Keratinocyte (primary cell): Measurements from ENCODE around the gene ENTPD7. TPM values are rescaled to one million over a fixed set of nuclear protein-coding genes. Genes with fewer than 3 reads are reported as not detected.

Source experiments
- DNase-seq: peaks from one replicate; pipeline ENCODE4 v3.0.0-alpha.2; 2011; ENCODE audit warnings: low read depth, missing footprints, low spot score
- FAIRE-seq: peaks from 2 replicates; lab custom pipeline; 2011; peaks lifted over from hg19 to GRCh38; lab: Jason Lieb, UNC
- H2AFZ ChIP-seq: 2 replicates; pipeline ENCODE4 v1.6.0; 2012; ENCODE audit warnings: low read length, control low read depth, inconsistent platforms; ENCODE audit not compliant: control insufficient read depth
- H3K27ac ChIP-seq: 2 replicates; pipeline ENCODE4 v1.5.1; 2011; ENCODE audit warnings: low read length; ENCODE audit not compliant: control insufficient read depth, insufficient read depth
- H3K27me3 ChIP-seq: 3 replicates; pipeline ENCODE4 v1.6.0; 2011; ENCODE audit warnings: low read length; ENCODE audit not compliant: control insufficient read depth, insufficient read depth; ENCODE audit errors: extremely low read depth
- H3K36me3 ChIP-seq, 2 experiments: 2 replicates in 1 of 2; 3 replicates in 1 of 2; pipeline ENCODE4 v1.5.1; 2011; ENCODE audit warnings: low read length in 2 of 2, mild to moderate bottlenecking in 1 of 2; ENCODE audit not compliant: control insufficient read depth in 2 of 2, insufficient read depth in 2 of 2; ENCODE audit errors: extremely low read depth in 1 of 2
- H3K4me1 ChIP-seq: 3 replicates; pipeline ENCODE4 v1.5.1; 2011; ENCODE audit warnings: low read length; ENCODE audit not compliant: control insufficient read depth, insufficient read depth; ENCODE audit errors: extremely low read depth
- H3K4me2 ChIP-seq: 3 replicates; pipeline ENCODE4 v1.6.0; 2011; ENCODE audit warnings: low read depth, low read length; ENCODE audit not compliant: control insufficient read depth, insufficient read depth; ENCODE audit errors: extremely low read depth
- H3K4me3 ChIP-seq, 3 experiments: fragments of 200-600 bp in 1 of 3; sonication (generic) in 1 of 3; 2 replicates in 2 of 3; 3 replicates in 1 of 3; pipeline ENCODE4 v1.5.1; 2011 to 2016; ENCODE audit warnings: low read length in 3 of 3, mild to moderate bottlenecking in 3 of 3, control low read depth in 2 of 3, inconsistent platforms in 1 of 3, low read depth in 1 of 3, mixed read lengths in 1 of 3, mixed run types in 1 of 3, moderate library complexity in 1 of 3; ENCODE audit not compliant: control insufficient read depth in 2 of 3, insufficient read depth in 2 of 3; ENCODE audit errors: extremely low read depth in 1 of 3
- H3K79me2 ChIP-seq: 2 replicates; pipeline ENCODE4 v1.6.0; 2012; ENCODE audit warnings: low read length; ENCODE audit not compliant: control insufficient read depth, insufficient read depth
- H3K9ac ChIP-seq: 3 replicates; pipeline ENCODE4 v1.6.0; 2011; ENCODE audit warnings: low read length; ENCODE audit not compliant: control insufficient read depth, insufficient read depth; ENCODE audit errors: extremely low read depth
- H3K9me1 ChIP-seq: 3 replicates; pipeline ENCODE4 v1.6.0; 2011; ENCODE audit warnings: low read length; ENCODE audit not compliant: control insufficient read depth, insufficient read depth; ENCODE audit errors: extremely low read depth
- H3K9me3 ChIP-seq: 2 replicates; pipeline ENCODE4 v1.5.1; 2012; ENCODE audit warnings: low read depth, low read length; ENCODE audit not compliant: control insufficient read depth
- H4K20me1 ChIP-seq: 3 replicates; pipeline ENCODE4 v1.6.0; 2011; ENCODE audit warnings: low read length; ENCODE audit not compliant: control insufficient read depth, insufficient read depth; ENCODE audit errors: extremely low read depth
- EZH2 ChIP-seq: IDR thresholded peaks from one replicate; pipeline ENCODE4 v1.6.1; 2012; ENCODE audit warnings: inconsistent platforms, mild to moderate bottlenecking, low read length, moderate library complexity
- dilution Hi-C: fragments of 300-500 bp; cut with MboI; formaldehyde crosslinking; loops from one replicate; pipeline ENCODE4 v1.7.0; 2020; ENCODE audit warnings: low sequenced_read_pairs; ENCODE audit not compliant: extremely low pct_ligation_motif_present
- polyA plus RNA-seq, 5 experiments: library from polyadenylated mRNA; depleted of rRNA in 3 of 5; stranded (reverse) in 3 of 5; stranded (forward) in 1 of 5; unstranded in 1 of 5; fragments of >200 nt; gene quantifications; 1 replicate in 1 of 5; 2 replicates in 3 of 5; 3 replicates in 1 of 5; pipeline versions ENCODE4 v1.2.1 to v1.2.3, GENCODE V29; 2011 to 2012; ENCODE audit warnings: missing spikeins in 2 of 5, low read depth in 1 of 5, low replicate concordance in 1 of 5
- TF ChIP-seq, protein P1 (sequence below), 3 experiments: IDR thresholded peaks in 1 of 3; conservative IDR thresholded peaks in 1 of 3; optimal IDR thresholded peaks in 1 of 3; 2 replicates in 2 of 3; 3 replicates in 1 of 3; pipeline versions ENCODE3 to v1.5.1; 2011; ENCODE audit warnings: low read length in 3 of 3, mild to moderate bottlenecking in 3 of 3, moderate library complexity in 2 of 3, control low read depth in 1 of 3, inconsistent platforms in 1 of 3; ENCODE audit not compliant: insufficient read depth in 2 of 3; ENCODE audit errors: extremely low read depth in 1 of 3

Gene ENTPD7
- polyA plus RNA-seq, 1 donor (not counting 4 experiments of a cell fraction or from before 2014, with no cell fraction given), result 18.1 TPM

GRCh38 chr10:99667108-99667751 lies 7.9 kb downstream of the ENTPD7 start:
- H3K79me2 ChIP-seq, result peaks cover 26% of the 10 kb centered on the region
- no peaks in the 10 kb centered on the region for H3K27me3 ChIP-seq
- H3K36me3 ChIP-seq, result peaks cover 11 to 31% of the 10 kb centered on the region in 2 experiments
- H3K4me2 ChIP-seq, result peak overlapping the region; percentile 9
- no peaks in the 10 kb centered on the region for H4K20me1 ChIP-seq
- no peak overlapping the region for H2AFZ ChIP-seq
- peak overlapping the region; percentile 53 for H3K27ac ChIP-seq
- dilution Hi-C loops, result no loop called here
- no peak overlapping the region for H3K9ac ChIP-seq
- H3K4me3 ChIP-seq, result no peak overlapping the region
- no peak for TF ChIP-seq EZH2
- TF ChIP-seq, protein P1, sequence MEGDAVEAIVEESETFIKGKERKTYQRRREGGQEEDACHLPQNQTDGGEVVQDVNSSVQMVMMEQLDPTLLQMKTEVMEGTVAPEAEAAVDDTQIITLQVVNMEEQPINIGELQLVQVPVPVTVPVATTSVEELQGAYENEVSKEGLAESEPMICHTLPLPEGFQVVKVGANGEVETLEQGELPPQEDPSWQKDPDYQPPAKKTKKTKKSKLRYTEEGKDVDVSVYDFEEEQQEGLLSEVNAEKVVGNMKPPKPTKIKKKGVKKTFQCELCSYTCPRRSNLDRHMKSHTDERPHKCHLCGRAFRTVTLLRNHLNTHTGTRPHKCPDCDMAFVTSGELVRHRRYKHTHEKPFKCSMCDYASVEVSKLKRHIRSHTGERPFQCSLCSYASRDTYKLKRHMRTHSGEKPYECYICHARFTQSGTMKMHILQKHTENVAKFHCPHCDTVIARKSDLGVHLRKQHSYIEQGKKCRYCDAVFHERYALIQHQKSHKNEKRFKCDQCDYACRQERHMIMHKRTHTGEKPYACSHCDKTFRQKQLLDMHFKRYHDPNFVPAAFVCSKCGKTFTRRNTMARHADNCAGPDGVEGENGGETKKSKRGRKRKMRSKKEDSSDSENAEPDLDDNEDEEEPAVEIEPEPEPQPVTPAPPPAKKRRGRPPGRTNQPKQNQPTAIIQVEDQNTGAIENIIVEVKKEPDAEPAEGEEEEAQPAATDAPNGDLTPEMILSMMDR (optimal IDR thresholded peaks at IDR 0.05 in 1 of 3, IDR thresholded peaks at IDR 0.05 in 1 of 3, conservative IDR thresholded peaks at IDR 0.05 in 1 of 3; ENCODE audit: extremely low read depth in 1 of 3, insufficient read depth in 2 of 3, low read length in 3 of 3), result no peak
- DNase-seq (no peak), FAIRE-seq (peak; percentile 70)
- H3K9me3 ChIP-seq, result no peaks in the 10 kb centered on the region
- no peaks in the 10 kb centered on the region for H3K9me1 ChIP-seq
- peaks cover 31% of the 10 kb centered on the region for H3K4me1 ChIP-seq

DNA sequence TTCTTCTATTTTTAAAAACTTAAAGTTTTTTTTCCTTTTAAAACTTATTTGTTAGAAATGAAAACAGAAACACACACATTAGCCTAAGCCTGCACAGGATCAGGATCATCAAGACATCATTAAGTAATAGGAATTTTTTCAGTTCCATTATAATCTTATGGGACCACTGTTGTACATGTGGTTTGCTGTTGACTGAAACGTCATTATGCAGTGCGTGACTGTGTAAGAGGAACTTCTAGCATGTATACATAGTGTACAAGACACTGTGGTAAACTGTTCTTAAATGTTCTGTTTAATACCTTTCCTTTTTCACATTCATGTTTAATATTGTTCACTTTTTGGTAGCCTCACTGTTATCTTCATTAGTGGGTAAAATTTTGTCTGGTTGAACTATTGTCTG lies 12.1 kb downstream of the ENTPD7 start:
- H3K27me3 ChIP-seq, result no peaks in the 10 kb centered on the region
- H3K4me2 ChIP-seq, result no peak overlapping the region
- peaks cover 7 to 22% of the 10 kb centered on the region in 2 experiments for H3K36me3 ChIP-seq
- H2AFZ ChIP-seq, result no peak overlapping the region
- no peak overlapping the region for H3K27ac ChIP-seq
- no peak overlapping the region for H3K9ac ChIP-seq
- H3K4me1 ChIP-seq, result peaks cover 33% of the 10 kb centered on the region
- DNase-seq (no peak), FAIRE-seq (no peak)
- H4K20me1 ChIP-seq, result no peaks in the 10 kb centered on the region
- dilution Hi-C loops, result no loop called here
- H3K79me2 ChIP-seq, result peaks cover 20% of the 10 kb centered on the region
- no peaks in the 10 kb centered on the region for H3K9me3 ChIP-seq
- no peak overlapping the region for H3K4me3 ChIP-seq
- H3K9me1 ChIP-seq, result no peaks in the 10 kb centered on the region
- TF ChIP-seq, protein P1 (optimal IDR thresholded peaks at IDR 0.05 in 1 of 3, IDR thresholded peaks at IDR 0.05 in 1 of 3, conservative IDR thresholded peaks at IDR 0.05 in 1 of 3; ENCODE audit: extremely low read depth in 1 of 3, insufficient read depth in 2 of 3, low read length in 3 of 3), result no peak
- no peak for TF ChIP-seq EZH2
